Ovary (tissue), 9 donors: ENCODE results near the gene CA7. TPM values are rescaled to one million over a fixed set of nuclear protein-coding genes. Genes with fewer than 3 reads are reported as not detected.

ENCODE experiments used
- DNase-seq, 5 donors: peaks; one replicate each; pipeline ENCODE4 v3.0.0-alpha.2; 2019 to 2020
- H3K27ac ChIP-seq, 2 donors: fragments of 200-600 bp; one replicate each; pipeline versions ENCODE4 v1.5.1 to v1.8.0; 2019 to 2022
- H3K27me3 ChIP-seq: fragments of 200-600 bp; one replicate; pipeline ENCODE4 v1.8.0; 2022
- H3K36me3 ChIP-seq: fragments of 200-600 bp; sonication (generic); one replicate; pipeline ENCODE4 v1.5.1; 2019
- H3K4me1 ChIP-seq: one replicate; pipeline ENCODE4 v1.8.1; 2013; ENCODE audit warnings: mild to moderate bottlenecking, moderate library complexity; ENCODE audit not compliant: insufficient read depth
- H3K4me3 ChIP-seq: fragments of 200-600 bp; sonication (generic); one replicate; pipeline ENCODE4 v1.5.1; 2017
- H3K9me3 ChIP-seq, 2 donors: fragments of 200-600 bp in 1 of 2; sonication (generic) in 1 of 2; one replicate each; pipeline versions ENCODE4 v1.5.1 to v1.8.1; 2013 to 2019; ENCODE audit warnings: mild to moderate bottlenecking in 1 of 2, moderate library complexity in 1 of 2
- EP300 ChIP-seq: sonication (generic); formaldehyde crosslinking; IDR thresholded peaks from one replicate; pipeline ENCODE4 v1.6.1; 2017; ENCODE audit warnings: antibody characterized with exemption
- POLR2A ChIP-seq: fragments of 450-650 bp; IDR thresholded peaks from one replicate; pipeline ENCODE4 v1.6.1; 2017; ENCODE audit warnings: antibody characterized with exemption, mild to moderate bottlenecking, moderate library complexity
- WGBS, 3 donors: extraction: QIAGEN DNeasy Blood & Tissue Kit in 1 of 3; methylation state at CpG; one replicate each; pipeline versions ENCODE4 v1.1.5 to v1.1.7; 2013 to 2017; 5-methylcytosine and 5-hydroxymethylcytosine counted together
- intact Hi-C, 4 donors: fragments of 100-400 bp; cut with DNase I; formaldehyde crosslinking; loops; one replicate each; pipeline versions ENCODE4 v1.11.0 to v1.15.1; 2022 to 2023
- polyA plus RNA-seq, 2 donors: library from polyadenylated mRNA; stranded (reverse); fragments of 200-250 nt in 1 of 2; fragments of 350-450 nt in 1 of 2; fragmentation: Illumina TruSeq in 1 of 2; extraction: RNeasy Lipid Tissue Mini Kit (QIAGEN cat#74804) in 1 of 2; gene quantifications; one replicate each; pipeline ENCODE4 v1.2.3, GENCODE V29; 2013 to 2014
- total RNA-seq, 7 donors: library from RNA; depleted of rRNA in 2 of 7; stranded (reverse); fragments of >200 nt in 2 of 7; fragmentation: NEBNext Ultra II Directional in 3 of 7; extraction: Animal tissue kit (Norgen Biotek cat#: 25700) in 3 of 7; gene quantifications; one replicate each; pipeline versions ENCODE4 v1.1.0 to v1.2.4, GENCODE V29; 2016 to 2023
- TF ChIP-seq, protein P1 (sequence below), 3 donors: fragments of 450-650 bp in 2 of 3; fragments of 200-600 bp in 1 of 3; IDR thresholded peaks; one replicate each; pipeline versions ENCODE4 v1.5.1 to v1.8.0; 2016 to 2022; ENCODE audit warnings: antibody characterized with exemption in 3 of 3, mild to moderate bottlenecking in 1 of 3
- donor health status: DM: no; HTN: no; CAD: no; lungs with moderate emphysema.
- donor health status: DM: no; HTN: no; CAD: no.
- donor health status: Bipolar disorder and iron deficiency.
- donor health status: DM: yes; HTN: yes; CAD: no.
- donor health status: DM: no; HTN: no; CAD: no.
- donor health status: DM: yes; HTN: yes; CAD: no.

Gene CA7
- total and polyA plus RNA-seq, 9 donors: not detected

DNA sequence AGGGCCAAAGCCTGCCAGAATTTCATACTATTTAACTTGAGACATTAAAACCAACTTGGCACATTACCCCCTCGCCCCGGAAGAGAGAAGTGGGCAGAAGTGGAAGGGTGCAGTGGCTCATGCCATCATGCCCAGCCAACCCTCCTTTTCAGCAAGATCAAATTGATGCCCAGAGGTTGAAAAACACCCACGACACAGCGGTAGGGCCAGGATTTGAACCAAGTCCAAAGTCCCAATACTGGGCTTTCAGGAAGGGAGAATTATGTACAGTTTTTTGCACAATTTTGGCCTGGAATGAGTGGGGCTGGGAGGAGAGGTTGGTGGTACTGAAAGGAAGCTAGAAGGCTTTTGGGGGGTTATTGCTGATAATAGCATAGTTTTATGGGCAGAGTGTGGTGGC, 47.1 kb downstream of the CA7 start:
- Histone ChIP-seq H3K9me3 (no peaks in the 10 kb centered on the region), H3K36me3 (no peaks in the 10 kb centered on the region), H3K4me3 (no peak overlapping the region), H3K4me1 (peaks cover 2% of the 10 kb centered on the region), H3K27me3 (no peaks in the 10 kb centered on the region), H3K27ac (no peak overlapping the region)
- WGBS, 3 donors: 89% methylated on average over 4 of the region's 4 CpGs
- DNase-seq: no peak
- TF ChIP-seq, protein P1, sequence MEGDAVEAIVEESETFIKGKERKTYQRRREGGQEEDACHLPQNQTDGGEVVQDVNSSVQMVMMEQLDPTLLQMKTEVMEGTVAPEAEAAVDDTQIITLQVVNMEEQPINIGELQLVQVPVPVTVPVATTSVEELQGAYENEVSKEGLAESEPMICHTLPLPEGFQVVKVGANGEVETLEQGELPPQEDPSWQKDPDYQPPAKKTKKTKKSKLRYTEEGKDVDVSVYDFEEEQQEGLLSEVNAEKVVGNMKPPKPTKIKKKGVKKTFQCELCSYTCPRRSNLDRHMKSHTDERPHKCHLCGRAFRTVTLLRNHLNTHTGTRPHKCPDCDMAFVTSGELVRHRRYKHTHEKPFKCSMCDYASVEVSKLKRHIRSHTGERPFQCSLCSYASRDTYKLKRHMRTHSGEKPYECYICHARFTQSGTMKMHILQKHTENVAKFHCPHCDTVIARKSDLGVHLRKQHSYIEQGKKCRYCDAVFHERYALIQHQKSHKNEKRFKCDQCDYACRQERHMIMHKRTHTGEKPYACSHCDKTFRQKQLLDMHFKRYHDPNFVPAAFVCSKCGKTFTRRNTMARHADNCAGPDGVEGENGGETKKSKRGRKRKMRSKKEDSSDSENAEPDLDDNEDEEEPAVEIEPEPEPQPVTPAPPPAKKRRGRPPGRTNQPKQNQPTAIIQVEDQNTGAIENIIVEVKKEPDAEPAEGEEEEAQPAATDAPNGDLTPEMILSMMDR (IDR thresholded peaks at IDR 0.05): no peak
- TF ChIP-seq POLR2A: no peak
- no peak for TF ChIP-seq EP300
- intact Hi-C loops: loop anchor here in 1 of 4 donors (10.0 kb wide), 1 partner anchor 263 kb away; the partner anchor contains the start of genes B3GNT9, FBXL8 and TRADD

DNA sequence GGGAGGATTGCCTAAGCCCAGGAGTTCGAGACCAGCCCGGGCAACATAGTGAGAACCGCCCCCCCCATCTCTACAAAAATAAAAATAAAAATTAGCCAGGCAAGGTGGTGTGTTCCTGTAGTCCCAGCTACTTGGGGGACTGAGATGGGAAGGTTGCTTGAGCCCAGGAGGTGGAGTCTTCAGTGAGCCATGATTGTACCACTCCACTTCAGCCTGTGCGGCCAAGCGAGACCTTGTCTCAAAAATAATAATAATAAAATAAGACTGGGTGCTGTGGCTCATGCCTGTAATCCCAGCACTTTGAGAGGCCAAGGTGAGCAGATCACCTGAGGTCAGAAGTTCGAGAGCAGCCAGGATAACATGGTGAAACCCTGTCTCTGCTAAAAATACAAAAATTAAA, 47.6 kb downstream of the CA7 start:
- DNase-seq: no peak

DNA sequence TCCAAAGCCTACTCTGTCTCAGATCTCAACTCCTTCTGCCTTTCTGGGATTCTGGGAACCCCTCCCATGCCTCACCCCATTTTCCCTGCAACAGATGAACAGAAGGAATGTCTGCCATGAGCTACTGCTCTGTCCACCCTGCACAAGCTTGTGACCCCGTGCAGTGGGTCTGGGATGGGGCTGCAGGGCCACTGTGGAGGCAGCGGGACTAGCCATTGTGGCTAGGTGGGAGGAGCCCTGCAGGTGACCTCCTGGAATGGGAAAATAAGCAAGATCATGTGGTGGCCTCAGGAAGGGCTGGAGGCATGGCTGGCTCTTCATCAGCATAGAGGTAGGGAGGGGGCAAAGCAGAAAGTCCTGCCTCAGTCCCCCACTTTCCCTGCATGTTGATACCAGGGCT, 49.8 kb downstream of the CA7 start:
- intact Hi-C loops: loop anchor here in 2 of 4 donors (2.0 to 10.0 kb wide), 2 partner anchors 35 to 261 kb away; partner anchors contain the start of genes B3GNT9 (in 1 of the 2), FBXL8 (in 1 of the 2) and TRADD (in 1 of the 2)
- DNase-seq: no peak
- WGBS, 3 donors: 55 to 75% (median 65%) methylated on average over 2 of the region's 2 CpGs
- no peak overlapping the region for H3K4me3 ChIP-seq
- no peak overlapping the region for H3K27ac ChIP-seq
- H3K4me1 ChIP-seq: peaks cover 12% of the 10 kb centered on the region
- H3K36me3 ChIP-seq: no peaks in the 10 kb centered on the region
- TF ChIP-seq POLR2A (no peak), EP300 (no peak)
- TF ChIP-seq, protein P1 (IDR thresholded peaks at IDR 0.05): no peak
- H3K27me3 ChIP-seq: no peaks in the 10 kb centered on the region
- H3K9me3 ChIP-seq: no peaks in the 10 kb centered on the region

More for the DNA sequence above, 47.6 kb downstream of the CA7 start:
- H3K36me3 ChIP-seq: no peaks in the 10 kb centered on the region
- WGBS, 3 donors: 87 to 92% (median 90%) methylated on average over 6 of the region's 6 CpGs
- TF ChIP-seq, protein P1 (IDR thresholded peaks at IDR 0.05): no peak
- TF ChIP-seq EP300 (no peak), POLR2A (no peak)
- H3K27ac ChIP-seq: no peak overlapping the region
- H3K4me1 ChIP-seq: peaks cover 2% of the 10 kb centered on the region
- H3K27me3 ChIP-seq: no peaks in the 10 kb centered on the region
- intact Hi-C loops: loop anchor here in 1 of 4 donors (10.0 kb wide), 1 partner anchor 263 kb away; the partner anchor contains the start of genes B3GNT9, FBXL8 and TRADD
- H3K9me3 ChIP-seq: no peaks in the 10 kb centered on the region
- no peak overlapping the region for H3K4me3 ChIP-seq

DNA sequence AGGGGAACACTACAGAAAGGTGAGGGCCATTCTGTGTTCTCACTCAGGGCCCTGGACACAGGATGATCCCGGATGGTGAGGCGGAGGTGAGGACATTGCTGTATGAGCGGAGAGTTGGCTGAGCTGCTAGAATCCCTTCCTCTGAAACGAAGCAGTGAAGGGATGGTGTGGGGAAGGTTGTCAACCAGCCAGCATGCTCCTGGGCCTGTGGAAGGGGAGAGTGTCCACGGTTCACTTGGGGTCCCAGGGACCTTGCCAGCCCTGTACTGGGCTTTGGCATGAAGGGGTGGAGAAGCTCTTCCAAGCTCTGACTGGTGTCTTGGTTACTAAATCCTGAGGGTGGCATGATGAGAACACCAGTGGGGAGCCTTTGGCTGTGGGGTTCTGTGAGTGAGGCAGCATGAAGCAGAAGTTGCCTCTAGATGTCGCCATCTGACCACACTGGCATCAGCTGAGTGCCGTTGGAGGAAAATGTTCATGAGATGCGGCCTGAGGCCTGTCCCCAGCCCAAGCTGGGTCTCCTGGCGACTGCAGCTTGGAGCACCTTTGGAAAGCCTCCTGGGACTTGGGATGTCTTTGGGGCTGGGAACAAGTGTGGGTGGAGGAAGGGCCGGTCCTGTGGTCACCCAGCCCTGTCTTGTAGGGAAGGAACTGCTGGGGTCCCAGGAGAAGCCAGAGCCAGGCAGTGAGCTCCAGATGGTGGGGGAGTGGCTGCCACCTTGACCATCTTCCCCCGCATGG, 50.9 kb downstream of the CA7 start:
- Histone ChIP-seq H3K9me3 (no peaks in the 10 kb centered on the region), H3K36me3 (no peaks in the 10 kb centered on the region), H3K4me3 (no peak overlapping the region), H3K27ac (no peak overlapping the region), H3K27me3 (no peaks in the 10 kb centered on the region), H3K4me1 (peaks cover 19% of the 10 kb centered on the region)
- intact Hi-C loops: loop anchor here (2.0 to 10.0 kb wide), 3 partner anchors 34 to 260 kb away; partner anchors contain the start of genes CIAO2B (in 2 of the 4), B3GNT9 (in 1 of the 4), FBXL8 (in 1 of the 4) and TRADD (in 1 of the 4)
- 25 to 40% (median 31%) methylated on average over 9 to 11 of the region's 11 CpGs for WGBS, 3 donors
- peak; percentile 74 to 82 (median 81) for DNase-seq
- TF ChIP-seq, protein P1 (IDR thresholded peaks at IDR 0.05): peak; percentile 83 to 84 (median 84)
- TF ChIP-seq POLR2A: no peak
- TF ChIP-seq EP300: no peak
